Loucy (cell line): ENCODE results near the gene COPS3.

Experiments used
- H2AFZ ChIP-seq: fragments of 200-600 bp; sonication (generic); 2 replicates; pipeline ENCODE4 v1.6.0; 2016; ENCODE audit warnings: antibody characterized with exemption, mild to moderate bottlenecking, low read length, moderate library complexity
- H3F3A ChIP-seq: fragments of 200-600 bp; 2 replicates; pipeline ENCODE4 v1.6.0; 2016; ENCODE audit warnings: antibody characterized with exemption, low read depth, mild to moderate bottlenecking
- H3K27me3 ChIP-seq: fragments of 200-600 bp; sonication (generic); 2 replicates; pipeline ENCODE4 v1.6.1; 2014; ENCODE audit warnings: low read length, mild to moderate bottlenecking; ENCODE audit not compliant: insufficient read depth, poor library complexity, severe bottlenecking
- H3K36me3 ChIP-seq: fragments of 200-600 bp; sonication (generic); 2 replicates; pipeline ENCODE4 v1.6.1; 2016; ENCODE audit warnings: low read length; ENCODE audit not compliant: insufficient read depth
- H3K4me1 ChIP-seq: fragments of 200-600 bp; sonication (generic); 2 replicates; pipeline ENCODE4 v1.5.1; 2014; ENCODE audit warnings: low read length, mild to moderate bottlenecking; ENCODE audit not compliant: insufficient read depth, poor library complexity, severe bottlenecking
- H3K4me2 ChIP-seq: fragments of 200-600 bp; sonication (generic); 2 replicates; pipeline ENCODE4 v1.6.0; 2014; ENCODE audit warnings: antibody characterized with exemption, low read length, low read depth, mild to moderate bottlenecking; ENCODE audit not compliant: poor library complexity, severe bottlenecking
- H3K4me3 ChIP-seq: fragments of 200-600 bp; sonication (generic); 2 replicates; pipeline ENCODE4 v1.5.1; 2014; ENCODE audit warnings: low read length, mild to moderate bottlenecking, mixed read lengths; ENCODE audit not compliant: poor library complexity, severe bottlenecking
- H3K79me2 ChIP-seq: fragments of 200-600 bp; sonication (generic); 2 replicates; pipeline ENCODE4 v1.6.1; 2014; ENCODE audit warnings: low read length; ENCODE audit not compliant: insufficient read depth
- H3K9ac ChIP-seq: fragments of 200-600 bp; sonication (generic); 2 replicates; pipeline ENCODE4 v1.6.0; 2014; ENCODE audit warnings: mild to moderate bottlenecking, low read depth, low read length, moderate library complexity; ENCODE audit not compliant: poor library complexity, severe bottlenecking
- H3K9me2 ChIP-seq: fragments of 200-600 bp; sonication (generic); replicated peaks from 2 replicates; pipeline ENCODE4 v1.6.1; 2016; ENCODE audit warnings: low read depth, low read length, mixed read lengths
- H3K9me3 ChIP-seq: fragments of 200-600 bp; sonication (generic); 2 replicates; pipeline ENCODE4 v1.6.1; 2014; ENCODE audit warnings: mild to moderate bottlenecking, antibody characterized with exemption, low read length, low read depth; ENCODE audit not compliant: insufficient read depth
- H4K20me1 ChIP-seq: fragments of 200-600 bp; sonication (generic); 2 replicates; pipeline ENCODE4 v1.6.0; 2014; ENCODE audit warnings: antibody characterized with exemption, low read length, mild to moderate bottlenecking; ENCODE audit not compliant: insufficient read depth, poor library complexity, severe bottlenecking
- EZH2phosphoT487 ChIP-seq: fragments of 200-600 bp; IDR thresholded peaks from 2 replicates; pipeline ENCODE4 v1.6.1; 2018; ENCODE audit warnings: antibody characterized with exemption, mild to moderate bottlenecking, moderate library complexity, borderline replicate concordance
- TF ChIP-seq, protein P1 (sequence below): fragments of 200-600 bp; sonication (generic); conservative IDR thresholded peaks from 2 replicates; pipeline ENCODE4 v1.5.1; 2014; ENCODE audit warnings: mild to moderate bottlenecking, antibody characterized with exemption, low read length

COPS3 gene

DNA sequence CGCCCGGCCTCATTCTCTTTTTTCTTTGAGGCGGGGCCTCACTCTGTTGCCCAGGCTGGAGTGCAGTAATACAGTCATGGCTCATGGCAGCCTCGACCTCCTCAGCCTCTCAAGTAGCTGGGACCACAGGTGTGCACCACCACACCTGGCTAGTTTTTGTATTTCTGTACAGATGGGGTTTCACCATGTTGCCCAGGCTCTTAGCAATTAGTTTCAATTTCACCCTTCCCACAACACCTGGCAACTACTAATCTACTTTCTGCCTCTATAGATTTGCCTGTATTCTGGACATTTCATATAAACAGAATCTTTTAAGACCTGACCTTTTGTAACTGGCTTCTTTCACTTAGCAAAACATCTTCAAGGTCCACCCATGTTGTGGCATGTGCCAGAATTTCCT, 14.1 kb upstream of the COPS3 start:
- Histone ChIP-seq H3K27me3 (no peaks in the 10 kb centered on the region), H3K9ac (no peak overlapping the region), H3K9me2 (no peaks in the 10 kb centered on the region), H3K9me3 (no peaks in the 10 kb centered on the region), H3K79me2 (no peaks in the 10 kb centered on the region), H2AFZ (no peak overlapping the region), H3K4me1 (peaks cover 5% of the 10 kb centered on the region), H3K36me3 (no peaks in the 10 kb centered on the region), H4K20me1 (no peaks in the 10 kb centered on the region), H3K4me3 (no peak overlapping the region), H3F3A (no peaks in the 10 kb centered on the region), H3K4me2 (no peak overlapping the region)
- TF ChIP-seq, protein P1, sequence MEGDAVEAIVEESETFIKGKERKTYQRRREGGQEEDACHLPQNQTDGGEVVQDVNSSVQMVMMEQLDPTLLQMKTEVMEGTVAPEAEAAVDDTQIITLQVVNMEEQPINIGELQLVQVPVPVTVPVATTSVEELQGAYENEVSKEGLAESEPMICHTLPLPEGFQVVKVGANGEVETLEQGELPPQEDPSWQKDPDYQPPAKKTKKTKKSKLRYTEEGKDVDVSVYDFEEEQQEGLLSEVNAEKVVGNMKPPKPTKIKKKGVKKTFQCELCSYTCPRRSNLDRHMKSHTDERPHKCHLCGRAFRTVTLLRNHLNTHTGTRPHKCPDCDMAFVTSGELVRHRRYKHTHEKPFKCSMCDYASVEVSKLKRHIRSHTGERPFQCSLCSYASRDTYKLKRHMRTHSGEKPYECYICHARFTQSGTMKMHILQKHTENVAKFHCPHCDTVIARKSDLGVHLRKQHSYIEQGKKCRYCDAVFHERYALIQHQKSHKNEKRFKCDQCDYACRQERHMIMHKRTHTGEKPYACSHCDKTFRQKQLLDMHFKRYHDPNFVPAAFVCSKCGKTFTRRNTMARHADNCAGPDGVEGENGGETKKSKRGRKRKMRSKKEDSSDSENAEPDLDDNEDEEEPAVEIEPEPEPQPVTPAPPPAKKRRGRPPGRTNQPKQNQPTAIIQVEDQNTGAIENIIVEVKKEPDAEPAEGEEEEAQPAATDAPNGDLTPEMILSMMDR = no peak
- no peak for TF ChIP-seq EZH2phosphoT487

DNA sequence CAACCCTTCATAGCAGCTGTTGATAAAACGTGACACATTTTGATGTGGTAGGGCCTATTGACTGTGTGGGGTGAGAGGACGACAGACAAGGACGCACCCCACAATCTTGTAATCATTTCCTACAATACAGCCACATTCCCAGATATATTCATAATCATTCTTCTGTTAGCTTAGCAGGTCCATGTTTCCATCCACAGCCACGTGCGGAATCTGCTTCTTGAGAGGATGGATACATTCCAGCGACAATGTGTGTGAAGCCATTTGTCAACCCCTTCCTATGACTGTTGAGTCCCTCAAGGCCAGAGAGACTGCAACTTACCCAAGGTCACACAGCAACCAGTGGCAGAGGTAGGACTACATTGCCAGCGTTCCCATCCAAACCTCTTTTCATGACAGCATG, 8.7 kb upstream of the COPS3 start:
- TF ChIP-seq, protein P1 = no peak
- TF ChIP-seq EZH2phosphoT487 = no peak

DNA sequence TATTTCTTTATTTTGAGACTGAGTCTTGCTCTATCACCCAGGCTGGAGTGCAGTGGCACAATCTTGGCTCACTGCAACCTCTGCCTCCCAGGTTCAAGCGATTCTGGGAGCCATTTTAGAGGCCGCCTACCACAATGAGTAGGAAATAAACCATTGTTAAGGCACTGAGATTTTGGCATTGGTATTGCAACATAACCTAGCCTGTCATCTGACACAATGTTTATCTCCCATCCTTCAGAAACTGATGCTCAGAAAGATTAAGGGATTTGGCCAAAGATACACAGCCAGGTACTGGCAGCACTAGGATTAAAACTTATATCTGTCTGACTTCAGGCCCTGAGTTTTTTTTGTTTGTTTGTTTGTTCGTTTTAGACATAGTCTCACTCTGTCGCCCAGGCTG, 8.0 kb upstream of the COPS3 start:
- Histone ChIP-seq H3K4me2 (no peak overlapping the region), H2AFZ (no peak overlapping the region), H3K27me3 (no peaks in the 10 kb centered on the region), H3K4me1 (no peaks in the 10 kb centered on the region), H3K79me2 (no peaks in the 10 kb centered on the region), H3F3A (no peaks in the 10 kb centered on the region), H4K20me1 (no peaks in the 10 kb centered on the region), H3K9me2 (no peaks in the 10 kb centered on the region), H3K9ac (no peak overlapping the region), H3K9me3 (no peaks in the 10 kb centered on the region), H3K4me3 (no peak overlapping the region), H3K36me3 (no peaks in the 10 kb centered on the region)
- no peak for TF ChIP-seq EZH2phosphoT487
- TF ChIP-seq, protein P1 = no peak

More for the DNA sequence above, 8.7 kb upstream of the COPS3 start:
- no peaks in the 10 kb centered on the region for H3K79me2 ChIP-seq
- no peak overlapping the region for H2AFZ ChIP-seq
- H4K20me1 ChIP-seq = no peaks in the 10 kb centered on the region
- no peak overlapping the region for H3K4me3 ChIP-seq
- H3K4me2 ChIP-seq = no peak overlapping the region
- no peaks in the 10 kb centered on the region for H3K36me3 ChIP-seq
- no peaks in the 10 kb centered on the region for H3F3A ChIP-seq
- no peaks in the 10 kb centered on the region for H3K27me3 ChIP-seq
- no peak overlapping the region for H3K9ac ChIP-seq
- H3K9me2 ChIP-seq = no peaks in the 10 kb centered on the region
- no peaks in the 10 kb centered on the region for H3K4me1 ChIP-seq
- no peaks in the 10 kb centered on the region for H3K9me3 ChIP-seq
